Transverse colon (tissue), 4 donors: ENCODE results near the gene FHAD1.

Source experiments
- POLR2A ChIP-seq: fragments of 450-650 bp; IDR thresholded peaks from one replicate; pipeline ENCODE4 v1.6.1; 2016; ENCODE audit warnings: antibody characterized with exemption, mild to moderate bottlenecking, moderate library complexity
- POLR2AphosphoS5 ChIP-seq, 3 donors: sonication (generic); formaldehyde crosslinking; IDR thresholded peaks; one replicate each; pipeline ENCODE4 v1.6.1; 2016; ENCODE audit warnings: antibody characterized with exemption in 3 of 3
- TF ChIP-seq, protein P1 (sequence below), 5 experiments: fragments of 200-600 bp in 3 of 5; fragments of 450-650 bp in 2 of 5; sonication (generic) in 3 of 5; IDR thresholded peaks; 1 replicate in 2 of 5; 2 replicates in 3 of 5; pipeline ENCODE4 v1.5.1; 2016 to 2017; ENCODE audit warnings: antibody characterized with exemption in 5 of 5, inconsistent platforms in 3 of 5, mild to moderate bottlenecking in 2 of 5, moderate library complexity in 1 of 5

DNA sequence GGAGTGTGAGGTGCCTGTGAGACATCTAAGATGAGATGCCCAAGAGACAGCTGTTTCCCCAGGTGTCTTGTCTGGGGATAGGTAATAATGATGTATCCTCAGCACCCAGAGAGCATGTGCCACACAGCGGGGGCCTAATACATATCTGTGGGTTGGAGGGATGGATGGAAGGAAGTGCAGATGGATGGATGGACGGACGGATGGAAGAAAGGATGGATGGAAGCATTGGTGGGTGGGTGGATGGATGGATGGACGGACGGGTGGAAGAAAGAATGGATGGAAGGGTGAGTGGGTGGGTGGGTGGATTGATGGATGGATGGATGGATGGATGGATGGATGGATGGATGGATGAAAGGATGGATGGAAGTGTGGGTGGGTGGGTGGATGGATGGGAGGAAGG lies 84.2 kb downstream of the FHAD1 start:
- TF ChIP-seq, protein P1, sequence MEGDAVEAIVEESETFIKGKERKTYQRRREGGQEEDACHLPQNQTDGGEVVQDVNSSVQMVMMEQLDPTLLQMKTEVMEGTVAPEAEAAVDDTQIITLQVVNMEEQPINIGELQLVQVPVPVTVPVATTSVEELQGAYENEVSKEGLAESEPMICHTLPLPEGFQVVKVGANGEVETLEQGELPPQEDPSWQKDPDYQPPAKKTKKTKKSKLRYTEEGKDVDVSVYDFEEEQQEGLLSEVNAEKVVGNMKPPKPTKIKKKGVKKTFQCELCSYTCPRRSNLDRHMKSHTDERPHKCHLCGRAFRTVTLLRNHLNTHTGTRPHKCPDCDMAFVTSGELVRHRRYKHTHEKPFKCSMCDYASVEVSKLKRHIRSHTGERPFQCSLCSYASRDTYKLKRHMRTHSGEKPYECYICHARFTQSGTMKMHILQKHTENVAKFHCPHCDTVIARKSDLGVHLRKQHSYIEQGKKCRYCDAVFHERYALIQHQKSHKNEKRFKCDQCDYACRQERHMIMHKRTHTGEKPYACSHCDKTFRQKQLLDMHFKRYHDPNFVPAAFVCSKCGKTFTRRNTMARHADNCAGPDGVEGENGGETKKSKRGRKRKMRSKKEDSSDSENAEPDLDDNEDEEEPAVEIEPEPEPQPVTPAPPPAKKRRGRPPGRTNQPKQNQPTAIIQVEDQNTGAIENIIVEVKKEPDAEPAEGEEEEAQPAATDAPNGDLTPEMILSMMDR (IDR thresholded peaks at IDR 0.05): no peak
- TF ChIP-seq POLR2AphosphoS5 (IDR thresholded peaks at IDR 0.05): no peak
- TF ChIP-seq POLR2A: no peak
